HEK293T (cell line): ENCODE results near the gene PAPOLA.

Experiments
- BHLHE40 ChIP-seq: fragments of 450-650 bp; IDR thresholded peaks from 2 replicates; pipeline ENCODE4 v1.6.1; 2016; ENCODE audit warnings: mild to moderate bottlenecking, moderate library complexity, borderline replicate concordance
- NFRKB ChIP-seq: fragments of 450-650 bp; IDR thresholded peaks from 2 replicates; pipeline ENCODE4 v1.6.1; 2016; ENCODE audit warnings: mild to moderate bottlenecking, moderate library complexity

GRCh38 chr14:96519970-96520369, 17.8 kb downstream of the PAPOLA start:
- TF ChIP-seq NFRKB (no peak), BHLHE40 (no peak)
